Measurements from ENCODE around the gene GPC1.
"Not testable (repeated sequence)": the region's sequence is repeated elsewhere in the genome, so short reads cannot be mapped to it uniquely, and the experiment has no call there.

Gene GPC1, protein sequence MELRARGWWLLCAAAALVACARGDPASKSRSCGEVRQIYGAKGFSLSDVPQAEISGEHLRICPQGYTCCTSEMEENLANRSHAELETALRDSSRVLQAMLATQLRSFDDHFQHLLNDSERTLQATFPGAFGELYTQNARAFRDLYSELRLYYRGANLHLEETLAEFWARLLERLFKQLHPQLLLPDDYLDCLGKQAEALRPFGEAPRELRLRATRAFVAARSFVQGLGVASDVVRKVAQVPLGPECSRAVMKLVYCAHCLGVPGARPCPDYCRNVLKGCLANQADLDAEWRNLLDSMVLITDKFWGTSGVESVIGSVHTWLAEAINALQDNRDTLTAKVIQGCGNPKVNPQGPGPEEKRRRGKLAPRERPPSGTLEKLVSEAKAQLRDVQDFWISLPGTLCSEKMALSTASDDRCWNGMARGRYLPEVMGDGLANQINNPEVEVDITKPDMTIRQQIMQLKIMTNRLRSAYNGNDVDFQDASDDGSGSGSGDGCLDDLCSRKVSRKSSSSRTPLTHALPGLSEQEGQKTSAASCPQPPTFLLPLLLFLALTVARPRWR

DNA sequence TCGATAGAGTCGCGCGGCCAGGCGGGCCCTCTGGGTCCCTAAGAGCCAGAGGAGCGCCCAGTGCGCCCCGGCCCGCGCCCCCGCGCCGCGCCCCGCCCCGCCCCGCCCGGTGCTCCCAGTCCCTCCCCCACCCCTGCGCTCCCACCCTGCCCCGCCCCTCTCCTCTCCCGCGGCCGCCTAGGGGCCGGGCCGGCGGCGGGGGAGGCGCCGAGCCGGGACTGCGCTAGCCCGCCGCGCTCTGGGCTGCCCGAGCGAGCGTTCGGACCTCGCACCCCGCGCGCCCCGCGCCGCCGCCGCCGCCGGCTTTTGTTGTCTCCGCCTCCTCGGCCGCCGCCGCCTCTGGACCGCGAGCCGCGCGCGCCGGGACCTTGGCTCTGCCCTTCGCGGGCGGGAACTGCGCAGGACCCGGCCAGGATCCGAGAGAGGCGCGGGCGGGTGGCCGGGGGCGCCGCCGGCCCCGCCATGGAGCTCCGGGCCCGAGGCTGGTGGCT, at the start of gene GPC1:
GPC1 (plus strand) TSS at position 207 of the 491 bp plus-strand sequence; CDS start at position 463, 256 bp downstream.
- no peak within 1 kb of the TSS for H3K27ac Mint-ChIP-seq
- ATAC-seq (peak; percentile 76), DNase-seq (ENCODE audit: low spot score in 2 of 2) (peak; percentile 42 to 72)
- peaks cover 17% of the 10 kb centered on the region for H3K4me1 Mint-ChIP-seq
- H3K36me3 Mint-ChIP-seq, result peaks cover 4% of the 10 kb centered on the region
- H3K4me3 Mint-ChIP-seq, result peak within 1 kb of the TSS; percentile 74
- no peaks in the 10 kb centered on the region for H3K9me3 Mint-ChIP-seq

DNA sequence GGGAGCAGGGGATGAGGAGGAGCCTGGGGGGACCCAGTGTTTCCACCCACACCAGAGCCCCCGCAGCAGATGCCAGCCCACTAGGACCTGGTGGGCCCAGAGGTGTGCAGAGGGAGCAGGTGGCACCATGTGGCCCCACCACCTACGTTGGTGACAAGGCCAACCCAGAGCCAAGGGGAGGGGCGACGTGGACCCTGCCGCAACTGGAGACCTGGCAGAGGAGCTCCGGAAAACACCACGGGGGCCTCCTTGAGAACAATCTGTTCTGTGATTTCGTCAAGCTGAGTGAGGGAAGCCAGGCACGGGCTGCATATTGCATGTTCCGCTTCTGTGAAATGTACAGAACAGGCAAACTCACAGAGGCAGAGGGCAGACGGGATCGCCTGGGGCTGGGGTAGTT, 49.1 kb upstream of the GPC1 start:
- no peaks in the 10 kb centered on the region for H3K9me3 Mint-ChIP-seq
- no peak overlapping the region for H3K27ac Mint-ChIP-seq
- H3K4me3 Mint-ChIP-seq, result no peak overlapping the region
- no peaks in the 10 kb centered on the region for H3K4me1 Mint-ChIP-seq
- H3K36me3 Mint-ChIP-seq, result no peaks in the 10 kb centered on the region
- ATAC-seq (no peak), DNase-seq (ENCODE audit: low spot score in 2 of 2) (no peak)

DNA sequence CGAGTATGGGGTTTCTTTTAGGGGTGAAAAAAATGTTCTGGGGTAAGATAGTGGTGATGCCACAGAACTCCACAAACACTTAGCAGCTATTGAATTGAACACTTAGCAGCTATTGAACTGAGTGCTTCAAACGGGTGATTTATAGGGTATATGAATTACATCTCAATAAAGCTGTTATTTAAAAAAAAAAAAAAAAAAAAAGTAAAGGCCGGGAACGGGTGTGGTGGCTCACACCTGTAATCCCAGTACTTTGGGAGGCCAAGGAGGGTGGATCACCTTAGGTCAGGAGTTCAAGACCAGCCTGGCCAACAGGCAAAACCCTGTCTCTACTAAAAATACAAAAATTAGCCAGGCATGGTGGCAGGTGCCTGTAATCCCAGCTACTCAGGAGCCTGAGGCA, 48.7 kb upstream of the GPC1 start:
- H3K36me3 Mint-ChIP-seq; H3K4me3 Mint-ChIP-seq; H3K9me3 Mint-ChIP-seq; ATAC-seq; DNase-seq (ENCODE audit: low spot score in 2 of 2); H3K27ac Mint-ChIP-seq; H3K4me1 Mint-ChIP-seq: not testable (repeated sequence)

DNA sequence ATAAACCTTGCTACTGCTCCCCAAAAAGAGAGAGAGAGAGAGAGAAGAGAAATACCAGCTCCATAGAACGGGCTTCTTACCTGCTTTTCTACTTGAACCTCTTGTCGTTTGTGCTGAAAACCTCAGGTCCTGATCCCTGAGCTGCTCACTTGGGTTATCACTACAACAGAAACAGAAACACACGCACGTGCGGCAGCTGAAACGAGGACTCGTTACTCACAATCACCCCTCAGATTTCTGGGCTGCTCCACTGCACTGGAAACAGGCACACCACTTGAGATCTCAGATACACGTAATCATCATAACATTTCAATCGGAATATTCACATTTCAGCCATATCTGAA, 48.2 kb upstream of the GPC1 start:
- Mint-ChIP-seq H3K4me3 (no peak overlapping the region), H3K27ac (no peak overlapping the region), H3K4me1 (no peaks in the 10 kb centered on the region), H3K9me3 (no peaks in the 10 kb centered on the region), H3K36me3 (no peaks in the 10 kb centered on the region)
- no peak for DNase-seq (ENCODE audit: low spot score in 2 of 2)
- no peak for ATAC-seq

DNA sequence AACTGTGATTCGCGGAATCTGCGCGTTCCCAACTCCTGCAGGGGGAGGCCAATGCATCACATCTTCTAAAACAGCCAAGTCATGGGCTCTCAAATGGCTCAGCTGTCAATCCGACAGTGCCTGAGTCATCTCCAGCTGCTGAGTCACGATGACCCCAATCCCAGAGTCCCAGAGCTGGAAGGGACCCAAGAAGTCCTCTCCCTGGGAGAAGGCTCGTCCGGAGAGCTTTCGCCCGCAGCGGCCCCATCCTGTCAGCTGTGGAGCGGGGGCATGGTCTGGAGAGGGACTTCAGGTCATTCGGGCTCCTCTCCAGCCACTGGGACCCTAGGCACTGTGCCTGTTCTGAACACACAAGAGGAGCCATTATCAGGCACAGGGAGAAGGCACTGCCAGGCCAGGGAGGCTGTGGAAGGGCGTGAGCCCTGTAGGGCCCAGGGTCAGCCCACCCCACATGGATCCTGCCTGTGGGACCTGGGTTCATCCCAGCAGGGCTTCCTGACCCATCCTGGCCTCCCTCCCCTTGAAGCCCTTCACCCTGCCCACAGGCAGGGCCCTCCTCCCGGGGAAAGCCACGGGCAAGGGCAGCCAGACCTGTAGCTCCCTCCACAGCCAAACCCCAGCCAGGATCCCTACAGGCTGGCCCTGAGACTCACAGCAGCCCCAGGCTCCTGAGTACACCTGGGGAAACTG, 47.6 kb upstream of the GPC1 start:
- Mint-ChIP-seq H3K27ac (no peak overlapping the region), H3K4me3 (no peak overlapping the region), H3K36me3 (no peaks in the 10 kb centered on the region), H3K4me1 (peaks cover 5% of the 10 kb centered on the region), H3K9me3 (no peaks in the 10 kb centered on the region)
- ATAC-seq (no peak), DNase-seq (ENCODE audit: low spot score in 2 of 2) (no peak)

DNA sequence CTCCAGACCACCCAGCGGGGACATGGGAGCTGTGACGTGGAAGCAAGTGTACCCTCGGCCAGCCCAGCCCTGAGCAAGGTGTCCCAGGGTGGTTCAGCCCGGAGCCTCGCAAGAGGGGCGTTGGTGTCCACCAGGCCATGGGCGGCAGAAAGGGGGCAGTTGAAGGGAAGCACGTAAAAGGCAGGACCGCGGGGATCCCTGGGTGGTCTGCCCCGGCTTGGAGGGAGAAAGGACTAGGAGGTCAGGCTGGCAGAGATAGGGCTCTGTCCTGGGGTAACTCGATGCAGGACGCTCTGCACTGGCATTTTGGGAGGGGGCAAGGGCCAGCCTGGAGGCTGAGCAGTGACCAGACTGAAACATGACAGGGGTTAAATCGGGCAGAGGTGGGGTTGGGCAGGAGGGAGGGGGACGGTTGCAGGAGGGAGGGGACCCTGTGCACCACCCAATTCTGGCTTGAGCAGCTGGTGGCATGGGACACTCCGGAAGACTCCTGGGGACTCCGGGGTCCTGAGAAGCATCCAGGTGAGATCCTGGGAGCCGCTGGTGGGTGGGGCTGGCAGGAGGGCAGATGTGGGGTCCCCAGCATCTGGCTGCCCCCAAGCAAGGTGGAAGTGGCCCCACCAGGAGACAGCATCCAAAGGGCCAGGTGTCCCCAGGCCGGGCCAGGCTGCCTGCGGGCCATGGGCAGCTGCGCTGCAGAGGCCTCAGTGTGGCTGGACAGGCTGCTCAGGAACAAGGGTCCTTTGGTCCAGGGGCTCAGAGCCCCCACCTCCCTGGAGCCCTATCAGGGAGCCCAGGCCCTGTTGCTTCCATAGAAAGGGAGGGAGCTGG, 46.8 kb upstream of the GPC1 start:
- no peaks in the 10 kb centered on the region for H3K9me3 Mint-ChIP-seq
- peaks cover 10% of the 10 kb centered on the region for H3K4me1 Mint-ChIP-seq
- no peaks in the 10 kb centered on the region for H3K36me3 Mint-ChIP-seq
- H3K27ac Mint-ChIP-seq, result no peak overlapping the region
- no peak overlapping the region for H3K4me3 Mint-ChIP-seq
- no peak for ATAC-seq
- no peak for DNase-seq (ENCODE audit: low spot score in 2 of 2)

DNA sequence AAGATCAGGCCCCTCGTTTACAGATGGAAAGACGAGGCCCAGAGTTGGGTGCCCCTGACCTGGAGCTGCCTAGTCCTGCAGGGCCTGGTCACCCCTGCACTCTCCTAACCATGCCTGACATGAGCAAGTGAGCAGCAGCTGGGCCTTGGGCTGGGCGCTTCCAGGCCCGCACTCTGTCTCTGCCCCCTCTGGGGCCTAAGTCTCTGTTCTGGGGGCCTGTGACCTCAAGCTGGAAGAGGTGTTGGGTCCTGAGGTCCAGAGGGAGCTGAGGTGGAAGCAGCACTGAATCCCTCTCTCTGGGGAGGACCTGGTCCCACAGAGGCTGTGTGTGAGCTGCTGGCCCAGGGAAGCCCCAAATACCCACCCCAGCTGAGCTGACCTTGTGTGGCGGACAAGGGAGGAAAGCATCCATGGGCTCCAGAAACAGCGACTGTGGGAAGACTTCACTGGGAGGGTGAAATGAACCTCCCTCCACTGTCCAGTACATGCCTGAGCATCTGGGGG, 46.1 kb upstream of the GPC1 start:
- H3K36me3 Mint-ChIP-seq, result no peaks in the 10 kb centered on the region
- ATAC-seq (no peak), DNase-seq (ENCODE audit: low spot score in 2 of 2) (no peak)
- H3K4me1 Mint-ChIP-seq, result peaks cover 10% of the 10 kb centered on the region
- H3K4me3 Mint-ChIP-seq, result no peak overlapping the region
- no peaks in the 10 kb centered on the region for H3K9me3 Mint-ChIP-seq
- H3K27ac Mint-ChIP-seq, result no peak overlapping the region

DNA sequence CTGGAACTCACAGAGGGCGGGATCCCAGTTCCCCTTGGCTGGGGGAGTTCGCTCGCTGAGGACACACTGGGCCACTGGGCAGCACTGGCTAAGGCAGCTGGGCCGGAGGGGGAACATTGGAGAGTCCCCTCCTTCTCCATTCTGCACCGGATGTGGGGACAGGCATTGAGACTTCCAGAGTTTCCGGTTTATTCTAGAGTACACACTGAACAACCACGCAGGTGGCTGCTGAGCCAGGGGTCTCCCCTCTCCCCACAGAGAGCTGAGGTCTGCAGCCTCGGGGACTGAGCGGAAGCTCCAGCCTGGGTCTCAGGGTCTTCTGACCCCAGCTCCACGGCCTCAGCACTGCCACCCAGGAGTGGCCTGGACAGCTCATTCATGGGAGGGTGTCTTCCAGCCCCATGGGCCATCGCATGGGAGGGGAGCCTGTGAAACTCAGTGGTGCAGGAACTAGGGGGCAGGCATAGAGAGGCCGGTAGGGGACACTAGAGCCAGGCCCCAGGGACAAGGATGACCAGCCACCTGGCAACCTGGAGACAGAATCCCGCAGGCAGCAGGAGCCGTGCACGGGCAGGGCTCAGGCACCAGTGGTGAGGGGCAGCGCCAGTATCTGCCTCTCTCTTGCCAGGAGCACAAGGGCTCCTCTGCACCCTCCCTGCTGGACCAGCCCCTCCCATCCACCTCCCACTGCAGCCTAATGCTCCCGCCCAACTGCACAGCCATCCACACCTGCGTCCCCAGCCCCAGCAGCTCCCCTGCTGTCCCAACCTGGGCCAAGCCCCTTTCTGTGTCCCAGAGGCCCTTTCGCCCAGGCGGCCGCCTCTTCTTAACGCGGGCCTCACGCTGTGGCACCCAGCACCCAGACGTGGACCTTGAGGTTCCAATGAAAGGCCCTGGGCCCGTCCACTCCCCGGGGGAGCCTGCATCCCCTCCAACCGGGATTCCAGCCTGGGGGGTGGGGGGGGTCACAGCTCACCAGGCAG, 45.1 kb upstream of the GPC1 start:
- H3K27ac Mint-ChIP-seq, result no peak overlapping the region
- no peak overlapping the region for H3K4me3 Mint-ChIP-seq
- DNase-seq (ENCODE audit: low spot score in 2 of 2) (no peak), ATAC-seq (no peak)
- H3K9me3 Mint-ChIP-seq, result no peaks in the 10 kb centered on the region
- H3K4me1 Mint-ChIP-seq, result peaks cover 10% of the 10 kb centered on the region
- no peaks in the 10 kb centered on the region for H3K36me3 Mint-ChIP-seq

DNA sequence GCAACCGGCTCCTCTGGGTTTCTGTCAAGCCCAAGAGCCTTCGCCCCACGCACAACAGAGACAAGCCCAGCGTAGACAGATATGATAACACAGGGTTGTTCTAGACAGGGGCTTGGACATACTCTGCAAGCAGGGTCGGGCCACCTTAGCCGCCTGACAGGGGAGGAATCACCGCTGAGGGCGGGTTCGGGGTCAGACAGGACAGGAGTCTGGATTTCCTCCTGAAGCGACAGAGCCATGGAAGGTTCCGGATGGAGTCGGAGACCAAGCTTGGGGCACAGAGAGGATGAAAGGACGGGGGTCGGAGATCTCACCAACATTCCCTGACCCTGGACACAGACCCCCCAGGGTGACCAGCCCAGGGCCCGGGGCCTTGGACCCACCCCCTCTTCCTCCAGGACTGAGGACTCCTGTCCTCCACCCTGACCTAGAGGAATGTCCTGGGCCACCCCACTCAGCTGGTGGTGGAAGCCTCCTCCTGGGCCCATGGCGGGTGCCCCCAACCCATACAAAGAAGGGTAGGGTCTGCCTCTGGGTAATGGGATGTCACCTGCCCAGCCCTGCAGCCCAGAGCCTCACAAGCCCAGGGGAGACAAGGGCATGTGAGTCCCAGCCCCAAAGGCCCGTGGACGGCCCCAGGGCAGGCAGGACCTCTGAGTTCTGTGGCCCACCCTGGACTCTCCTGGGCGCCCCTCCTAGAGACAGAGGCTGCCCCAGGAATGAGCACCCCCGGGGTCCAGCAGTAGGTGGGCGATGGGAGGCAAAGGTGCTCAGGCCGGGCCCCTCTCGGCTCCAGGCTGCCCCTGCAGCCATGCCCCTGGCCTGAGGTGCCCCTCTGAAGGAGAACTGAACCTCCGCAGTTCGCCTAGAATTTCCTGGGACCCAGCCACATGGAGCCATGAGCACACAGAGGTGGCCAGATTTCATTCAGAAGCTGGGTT, 44.1 kb upstream of the GPC1 start:
- H3K4me3 Mint-ChIP-seq, result no peak overlapping the region
- no peak for DNase-seq (ENCODE audit: low spot score in 2 of 2)
- H3K4me1 Mint-ChIP-seq, result peaks cover 10% of the 10 kb centered on the region

DNA sequence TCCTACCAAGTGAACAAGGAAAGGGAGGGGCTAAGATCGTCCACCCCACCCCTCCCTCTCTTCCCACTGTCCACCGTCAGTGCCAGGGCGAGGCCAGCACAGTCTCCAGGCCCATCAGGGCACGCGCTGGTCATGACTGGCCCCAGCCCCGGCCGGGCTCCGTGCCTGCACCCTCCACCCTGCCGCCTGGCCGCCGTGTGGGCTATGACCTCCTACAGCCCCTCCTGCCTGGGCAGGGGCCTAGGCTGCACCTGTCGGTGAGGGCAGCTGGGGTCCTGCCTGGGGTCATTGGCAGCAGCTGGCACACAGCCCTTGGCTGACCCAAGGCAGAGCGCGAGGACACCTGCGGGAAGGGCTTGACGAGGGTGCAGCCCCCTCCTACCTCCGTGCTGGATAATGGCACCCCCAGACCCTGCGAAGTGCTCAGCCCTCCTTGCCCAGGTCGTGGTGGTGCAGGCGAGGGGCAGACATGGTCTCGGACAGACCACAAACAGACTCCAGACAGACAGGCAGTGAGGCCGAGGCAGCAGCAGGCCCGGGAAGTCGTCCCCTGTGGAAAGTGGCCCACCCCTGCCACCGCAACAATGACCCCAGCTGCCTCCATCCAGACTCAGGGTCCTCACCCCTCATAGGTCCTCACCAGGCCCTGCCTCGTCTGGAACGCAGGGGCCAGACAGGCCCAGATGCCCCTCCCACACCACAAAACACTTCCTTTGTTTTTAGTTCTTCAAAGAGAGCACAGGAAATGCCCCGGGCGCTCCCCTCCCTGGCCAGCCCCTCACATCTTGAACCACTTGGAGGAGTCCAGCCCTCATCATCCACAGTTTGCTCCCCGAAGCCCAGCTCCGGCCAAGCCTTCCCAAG, 43.1 kb upstream of the GPC1 start:
- H3K4me3 Mint-ChIP-seq, result no peak overlapping the region

More for the DNA sequence above, 44.1 kb upstream of the GPC1 start:
- Mint-ChIP-seq H3K9me3 (no peaks in the 10 kb centered on the region), H3K27ac (no peak overlapping the region), H3K36me3 (no peaks in the 10 kb centered on the region)
- ATAC-seq, result no peak

DNA sequence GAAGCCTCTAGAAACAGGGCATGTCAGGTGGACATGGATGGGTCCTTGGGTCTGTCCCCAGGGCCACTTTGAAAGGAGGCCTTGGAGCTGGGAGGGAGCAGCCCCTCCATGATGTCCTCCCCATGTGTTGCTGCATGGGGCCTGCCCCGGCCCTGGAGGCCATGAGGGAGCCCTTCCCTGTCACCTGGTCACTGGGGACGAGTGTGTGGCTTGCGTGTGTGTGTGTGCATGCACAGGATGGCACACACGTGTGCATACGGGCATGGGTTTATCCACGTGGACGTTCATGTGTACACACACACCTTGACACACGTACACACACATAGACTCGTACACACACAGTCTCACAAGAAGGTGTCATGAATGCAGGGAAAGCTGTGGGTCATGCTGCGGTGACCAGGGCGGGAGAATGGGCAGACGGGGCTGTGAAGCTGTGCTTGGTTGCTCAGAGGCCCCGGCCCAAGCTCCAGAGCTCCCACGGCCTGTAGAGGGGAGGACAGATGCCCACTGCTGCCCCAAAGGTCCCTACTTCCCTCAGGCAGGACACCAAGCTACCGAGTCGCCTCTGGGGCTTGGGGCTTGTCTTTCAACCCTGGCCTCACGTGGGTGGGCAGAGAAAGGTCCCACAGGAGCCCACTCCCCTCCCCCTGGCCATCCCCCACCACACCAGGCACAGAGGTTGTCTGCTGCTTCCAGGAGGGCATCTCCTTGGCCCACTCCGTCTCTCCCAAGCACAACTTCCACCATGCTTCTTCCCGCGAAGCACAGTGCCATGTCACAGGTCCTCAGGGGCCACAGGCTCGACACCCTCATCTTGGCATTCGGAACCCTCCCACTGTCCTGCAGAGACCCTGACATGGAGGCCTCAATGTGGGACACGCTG, 42.3 kb upstream of the GPC1 start:
- no peak overlapping the region for H3K27ac Mint-ChIP-seq
- no peaks in the 10 kb centered on the region for H3K36me3 Mint-ChIP-seq
- peaks cover 10% of the 10 kb centered on the region for H3K4me1 Mint-ChIP-seq
- DNase-seq (ENCODE audit: low spot score in 2 of 2) (no peak), ATAC-seq (no peak)
- H3K9me3 Mint-ChIP-seq, result no peaks in the 10 kb centered on the region
- no peak overlapping the region for H3K4me3 Mint-ChIP-seq

More for the DNA sequence above, 43.1 kb upstream of the GPC1 start:
- Mint-ChIP-seq H3K27ac (no peak overlapping the region), H3K9me3 (no peaks in the 10 kb centered on the region), H3K36me3 (no peaks in the 10 kb centered on the region), H3K4me1 (peaks cover 10% of the 10 kb centered on the region)
- no peak for ATAC-seq
- DNase-seq (ENCODE audit: low spot score in 2 of 2), result no peak

Data from stimulated activated effector memory CD8-positive, alpha-beta T cell treated with anti-CD3 and anti-CD28 coated beads, Interleukin-12 subunit alpha, Interleukin-12 subunit beta, amount 100 ng/mL, for 72 hours (primary cell).